HG03097 (cell line): ENCODE measurements around the gene TRIM3.
A peak's percentile ranks its signal among the peaks of the same experiment; 100 is the strongest.

Source experiments
- ATAC-seq: cut with Tn5 transposase; IDR thresholded peaks from one replicate; pipeline ENCODE4 v1.9.1; 2021; ENCODE audit not compliant: unreplicated experiment, low FRiP score

The TRIM3 gene

DNA sequence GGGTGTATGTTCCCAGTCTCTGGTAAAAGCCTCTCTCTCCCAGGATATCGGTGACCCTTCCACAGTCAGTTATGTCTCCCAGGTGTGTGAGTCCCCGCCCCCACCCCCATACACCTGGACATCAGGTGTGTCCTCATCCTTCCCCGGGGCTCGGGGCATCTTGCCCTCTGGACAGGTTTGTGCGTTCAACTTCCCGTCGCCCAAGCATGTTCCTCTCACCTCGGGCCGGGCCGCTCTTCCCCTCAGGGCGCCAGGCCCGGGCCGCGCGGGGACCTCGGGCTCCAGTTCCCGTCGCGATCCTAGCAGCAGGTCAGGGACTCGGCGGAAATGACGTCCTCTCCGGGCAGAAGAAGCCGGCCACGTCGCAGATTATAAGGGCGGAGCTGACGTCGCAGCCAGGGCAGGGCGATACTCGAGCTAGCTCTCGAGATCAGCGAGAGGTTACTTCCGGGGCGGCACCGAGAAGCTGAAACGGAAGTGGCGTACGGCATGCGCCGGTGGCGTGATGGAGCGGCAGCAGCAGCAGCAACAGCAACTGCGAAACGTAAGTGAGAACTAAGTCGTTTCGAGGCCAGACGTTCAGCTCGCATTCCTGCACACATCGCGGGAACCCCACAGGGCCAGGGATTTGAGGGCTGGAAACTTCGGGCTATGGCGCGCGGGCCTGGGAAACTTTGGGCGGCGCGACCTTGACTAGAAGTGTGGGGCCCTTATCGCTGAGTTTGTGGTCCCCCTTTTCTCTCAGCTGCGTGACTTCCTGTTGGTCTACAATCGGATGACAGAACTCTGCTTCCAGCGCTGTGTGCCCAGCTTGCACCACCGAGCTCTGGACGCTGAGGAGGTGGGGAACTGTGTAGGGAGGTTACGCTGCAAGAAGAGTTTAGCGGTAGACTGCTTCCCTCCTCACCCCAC lies 7.5 kb upstream of the TRIM3 start, which contains the start of the genes ARFIP2 and TIMM10B:
Gene ARFIP2, minus strand, starts transcription at position 320 of the 912 bp plus-strand sequence. CDS start 910 bp downstream, outside the sequence.
Gene TIMM10B, plus strand, starts transcription at position 490 of the 912 bp plus-strand sequence. Its CDS starts 16 bp downstream, at position 506.
- ATAC-seq, result peak; percentile 99

DNA sequence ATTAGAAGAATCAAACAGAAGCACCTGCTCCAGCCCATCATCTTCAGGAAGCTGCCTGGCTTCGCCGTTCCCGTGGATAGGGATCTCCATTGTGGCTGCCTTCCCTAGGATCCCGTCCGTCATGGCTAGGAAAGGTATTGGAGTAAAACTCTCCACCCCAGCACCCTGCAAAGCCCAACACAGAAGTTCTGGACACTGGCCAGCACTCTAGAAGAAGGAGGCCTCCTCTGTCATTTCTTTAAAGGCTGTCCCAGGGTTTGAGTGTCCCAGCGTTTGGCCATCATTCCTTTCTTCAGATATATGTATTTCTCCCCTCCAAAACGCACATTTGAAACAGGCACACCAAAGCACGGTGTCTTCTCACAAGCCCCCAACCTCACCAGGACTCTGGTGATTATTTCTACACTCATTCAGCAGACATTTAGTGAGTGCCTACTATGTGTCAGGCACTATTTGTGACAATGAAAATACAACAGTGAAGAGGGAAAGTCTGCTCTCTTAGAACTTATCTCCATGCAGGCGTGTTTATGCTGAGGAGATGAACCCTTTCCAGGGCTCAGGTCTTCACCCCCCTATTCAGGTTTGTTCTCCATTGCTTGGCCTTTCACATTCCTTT lies 6.7 kb upstream of the TRIM3 start:
- ATAC-seq, result no peak

DNA sequence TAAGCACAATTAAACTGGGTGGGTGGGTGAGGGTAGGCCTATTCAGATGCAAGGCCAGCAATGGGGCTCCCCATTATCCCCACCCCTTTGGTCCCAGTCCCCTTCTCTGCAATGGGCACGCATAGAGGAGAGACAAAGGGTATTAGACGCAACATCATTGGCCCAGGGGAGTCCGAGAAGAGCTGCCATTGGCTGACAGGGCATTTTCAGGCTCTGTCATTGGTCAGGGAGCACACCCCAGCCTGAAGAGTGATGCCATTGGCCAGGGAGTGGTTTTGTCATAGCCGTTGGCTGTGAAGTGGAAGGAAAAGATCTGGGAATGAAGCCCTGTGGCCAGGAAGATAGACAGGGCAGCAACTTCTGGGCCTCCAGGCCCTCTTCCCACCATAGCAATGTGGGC lies 2.8 kb upstream of the TRIM3 start:
- no peak for ATAC-seq

DNA sequence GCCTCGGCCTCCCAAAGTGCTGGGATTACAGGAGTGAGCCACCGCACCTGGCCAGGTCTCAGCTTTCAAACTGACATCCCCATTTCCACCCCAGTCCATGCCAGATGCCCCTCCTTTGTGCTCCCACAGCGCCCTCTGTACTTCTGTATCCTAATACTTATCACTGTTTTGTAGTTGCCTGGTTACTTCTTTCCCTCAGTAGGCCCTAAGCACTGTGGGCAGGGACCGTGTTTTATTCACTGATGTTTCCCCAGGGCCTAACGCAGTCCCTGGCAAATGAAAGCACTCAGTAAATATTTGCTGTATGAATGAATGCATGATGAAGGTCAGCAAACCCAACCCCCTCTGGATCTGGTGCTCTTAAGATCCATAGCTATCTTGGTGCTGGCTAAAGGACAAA lies 2.2 kb upstream of the TRIM3 start:
- no peak for ATAC-seq

DNA sequence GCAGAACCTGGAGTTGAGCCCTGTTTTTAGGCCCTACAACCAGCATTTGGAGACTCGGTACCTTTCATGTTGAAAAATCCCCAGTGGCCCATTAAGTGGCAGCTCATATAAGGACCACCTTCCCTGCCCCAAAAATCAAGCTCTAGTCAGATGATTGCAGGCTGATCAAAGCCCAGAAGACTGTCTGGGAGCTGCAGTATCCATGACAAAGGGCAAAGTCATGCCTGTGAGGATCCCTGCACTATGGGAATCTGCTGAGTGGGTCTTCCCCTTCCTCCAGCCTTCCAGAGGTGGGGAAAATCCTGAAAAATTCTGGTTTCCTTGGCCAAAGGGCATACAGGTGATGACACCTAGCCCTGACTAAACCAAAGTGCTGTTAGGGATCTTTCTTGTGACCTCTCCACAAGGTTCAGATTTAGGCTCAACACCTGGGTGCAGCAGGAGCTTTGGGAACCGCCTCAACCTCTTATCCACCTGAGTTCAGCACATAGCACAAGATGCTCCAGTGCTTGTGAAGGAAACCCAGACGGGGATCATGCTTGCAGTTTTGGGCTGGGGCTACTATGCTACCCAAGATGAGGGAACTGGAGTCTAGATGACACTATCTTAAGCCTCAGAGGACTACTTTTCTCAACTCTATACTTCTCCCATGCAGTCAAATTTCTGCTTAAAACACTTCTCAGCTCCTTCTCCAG lies 1.2 kb upstream of the TRIM3 start:
- ATAC-seq, result no peak

DNA sequence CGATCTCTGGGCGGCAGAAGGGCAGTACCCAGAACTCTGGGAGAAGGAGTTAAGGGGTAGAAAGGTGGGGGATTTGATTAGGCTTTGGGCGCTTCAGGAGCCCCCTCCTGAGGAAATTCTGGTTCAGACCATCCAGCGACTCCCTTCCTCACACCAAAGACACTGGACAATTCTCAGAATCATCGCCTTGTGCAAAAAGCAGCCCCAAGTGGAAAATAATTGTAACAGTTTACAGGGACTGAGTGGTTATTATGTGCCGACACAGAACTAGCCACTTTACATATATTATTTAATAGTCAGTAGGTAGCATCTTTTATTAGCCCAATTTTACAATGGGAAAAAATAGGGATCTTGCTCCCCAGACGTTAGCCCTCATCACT lies 662 bp upstream of the TRIM3 start:
- ATAC-seq, result no peak

DNA sequence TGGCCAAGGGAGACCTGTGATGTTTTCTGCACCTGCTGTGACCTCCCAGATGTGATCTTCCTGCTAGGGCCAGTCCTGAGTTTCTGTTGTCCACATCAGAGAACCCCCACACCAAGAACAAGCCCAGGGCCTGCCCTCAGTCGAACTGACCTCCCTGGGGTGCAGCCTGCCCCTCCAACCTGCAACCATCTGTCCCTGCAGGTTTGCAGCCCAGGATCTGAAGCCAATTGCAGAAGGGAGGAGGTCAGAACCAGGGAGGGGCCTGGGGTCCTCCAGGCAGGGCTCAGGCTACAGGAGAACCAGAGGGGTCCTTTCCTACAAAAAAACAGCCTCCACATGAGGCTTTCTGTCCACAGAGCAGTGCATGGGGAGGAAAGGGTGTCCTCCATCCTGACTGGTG lies 807 bp downstream of the TRIM3 start:
- no peak for ATAC-seq

DNA sequence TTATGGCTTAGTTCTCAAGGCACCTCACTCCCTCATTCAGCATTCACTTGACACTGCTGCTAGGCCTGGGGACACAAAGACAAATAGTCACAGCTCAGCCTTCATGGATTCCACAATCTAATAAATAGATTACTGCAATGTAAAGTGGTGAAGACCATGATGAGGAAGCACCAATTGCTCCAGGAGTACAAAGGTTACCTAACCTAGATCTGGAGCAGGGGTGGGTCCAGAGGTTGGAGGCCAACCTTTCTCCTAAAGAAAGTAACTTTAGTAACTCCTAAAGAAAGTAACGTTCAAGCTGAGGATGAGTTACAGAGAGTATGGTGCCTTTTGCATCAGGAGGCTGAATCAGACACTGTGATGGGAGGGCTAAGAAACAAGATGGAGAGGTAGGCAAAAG lies 4.1 kb downstream of the TRIM3 start:
- ATAC-seq, result no peak

DNA sequence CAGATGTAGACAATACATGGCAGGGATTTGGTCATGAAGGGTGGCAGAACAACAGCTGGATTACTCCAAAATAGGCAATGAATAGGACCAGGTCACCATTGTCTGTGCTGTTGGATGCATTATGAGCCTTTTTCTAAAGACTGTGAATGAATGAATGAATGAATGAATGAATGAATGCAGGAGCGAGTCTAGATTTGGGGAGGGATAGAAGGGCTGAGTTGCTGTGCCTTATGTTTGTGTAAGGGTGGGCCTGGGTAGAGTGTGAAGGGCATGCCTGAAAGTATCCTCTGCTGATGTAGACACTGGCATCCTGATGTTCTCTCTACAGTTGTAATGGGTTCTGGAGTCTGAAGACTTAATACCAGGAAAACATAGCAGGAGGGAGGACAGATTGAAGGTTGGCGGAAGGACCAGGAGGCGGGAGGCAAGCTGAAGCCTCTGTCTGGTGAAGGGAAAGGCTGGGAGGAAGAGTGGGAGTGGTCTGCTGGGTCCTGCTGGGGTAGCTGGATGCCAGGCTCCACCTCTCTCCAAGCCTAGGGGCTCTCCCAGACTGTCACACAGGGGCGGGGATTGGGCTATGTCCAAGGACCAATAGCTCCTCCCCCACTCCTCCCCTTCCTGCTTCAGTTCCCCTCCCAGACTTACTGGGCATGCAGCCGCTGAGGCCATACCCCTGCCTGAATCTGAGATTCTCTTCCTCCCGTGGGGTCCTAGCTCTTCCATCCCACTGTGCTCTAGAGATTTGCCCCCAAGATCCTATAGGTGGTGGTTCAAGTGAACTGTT lies 4.8 kb downstream of the TRIM3 start:
- no peak for ATAC-seq

DNA sequence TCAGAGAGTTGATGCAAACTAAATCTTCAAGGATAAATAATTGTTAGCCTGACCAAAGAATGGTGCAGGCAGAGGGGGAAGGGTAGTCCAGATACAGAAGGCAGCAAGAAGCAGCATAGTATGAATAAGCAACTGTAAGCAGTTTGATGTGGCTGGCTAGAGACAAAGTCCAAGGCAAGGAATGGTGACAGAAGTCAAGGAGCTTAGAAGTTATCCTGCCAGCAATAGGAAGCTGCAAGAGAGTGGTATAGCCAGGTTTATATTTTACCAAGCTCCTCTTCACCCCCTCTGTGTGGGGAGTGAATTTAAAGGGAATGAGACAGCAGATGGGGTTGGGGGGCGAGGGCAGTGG lies 14.7 kb downstream of the TRIM3 start:
- ATAC-seq, result no peak

DNA sequence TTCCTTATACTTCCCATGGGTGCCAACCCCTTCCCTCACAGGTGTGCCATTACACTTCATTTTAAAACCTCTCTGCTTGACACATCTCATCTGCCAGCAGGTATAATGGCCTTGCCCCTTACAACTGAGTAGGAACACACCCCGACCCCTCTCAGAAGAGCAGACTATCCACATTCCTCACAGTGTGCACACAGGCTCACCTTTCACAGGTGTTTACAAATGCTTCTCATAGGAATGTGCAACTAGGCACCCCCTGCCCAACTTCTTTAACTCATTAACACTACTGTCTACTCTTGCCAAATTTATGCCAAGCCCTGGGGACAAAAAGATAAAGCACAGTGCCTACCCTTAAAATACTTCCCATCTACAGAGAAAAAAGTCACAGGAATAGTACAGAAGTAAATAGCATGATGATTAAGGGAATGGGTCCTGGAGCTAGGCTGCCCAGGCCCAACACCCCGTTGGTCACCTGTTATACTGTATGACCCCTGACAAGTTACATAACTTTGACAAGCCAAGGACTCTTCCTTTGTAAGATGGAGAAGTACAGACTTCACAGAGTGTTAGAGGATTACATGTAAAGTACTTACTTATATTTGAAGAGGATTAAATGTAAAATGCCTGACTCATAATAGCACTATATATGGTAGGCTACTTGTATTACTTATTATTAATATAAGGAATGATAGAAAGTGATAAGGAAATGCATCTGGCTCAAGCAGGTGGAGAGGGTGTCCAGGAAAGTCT lies 15.2 kb downstream of the TRIM3 start:
- no peak for ATAC-seq

DNA sequence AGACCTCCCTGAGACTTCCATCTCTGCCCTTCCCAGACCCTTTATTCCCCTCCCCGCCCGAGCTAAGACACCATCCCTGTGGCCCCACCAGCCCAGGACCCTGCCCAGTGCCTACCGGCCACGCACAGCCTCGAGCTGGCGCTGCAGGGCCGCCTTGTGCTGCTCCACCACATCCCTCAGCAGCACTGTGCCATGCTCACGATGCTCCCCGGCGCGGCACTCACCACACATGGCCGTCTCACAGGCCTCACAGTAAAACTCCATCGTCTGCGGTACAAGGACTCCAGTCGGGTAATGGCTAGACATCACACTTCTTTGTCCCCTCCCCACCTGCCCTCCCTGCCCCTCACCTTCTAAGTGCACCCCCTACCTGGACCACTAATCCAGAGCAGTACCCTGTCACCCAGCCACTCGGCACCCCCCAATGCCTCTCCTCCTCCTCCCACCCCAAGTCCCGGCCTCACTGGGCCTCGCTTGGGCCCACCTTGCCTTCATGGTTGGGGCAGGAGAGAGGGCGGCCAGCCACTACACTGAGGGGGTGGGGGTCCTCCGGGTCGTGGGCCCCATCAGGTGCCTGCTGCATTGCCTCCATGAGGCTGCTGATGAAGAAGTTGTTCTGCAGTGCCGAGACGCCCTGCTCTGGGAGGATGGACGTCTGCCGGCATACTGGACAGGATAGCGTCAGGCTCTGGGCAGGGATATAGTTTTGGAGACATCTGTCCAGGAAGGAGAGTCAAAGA lies 16.0 kb downstream of the TRIM3 start:
- no peak for ATAC-seq

DNA sequence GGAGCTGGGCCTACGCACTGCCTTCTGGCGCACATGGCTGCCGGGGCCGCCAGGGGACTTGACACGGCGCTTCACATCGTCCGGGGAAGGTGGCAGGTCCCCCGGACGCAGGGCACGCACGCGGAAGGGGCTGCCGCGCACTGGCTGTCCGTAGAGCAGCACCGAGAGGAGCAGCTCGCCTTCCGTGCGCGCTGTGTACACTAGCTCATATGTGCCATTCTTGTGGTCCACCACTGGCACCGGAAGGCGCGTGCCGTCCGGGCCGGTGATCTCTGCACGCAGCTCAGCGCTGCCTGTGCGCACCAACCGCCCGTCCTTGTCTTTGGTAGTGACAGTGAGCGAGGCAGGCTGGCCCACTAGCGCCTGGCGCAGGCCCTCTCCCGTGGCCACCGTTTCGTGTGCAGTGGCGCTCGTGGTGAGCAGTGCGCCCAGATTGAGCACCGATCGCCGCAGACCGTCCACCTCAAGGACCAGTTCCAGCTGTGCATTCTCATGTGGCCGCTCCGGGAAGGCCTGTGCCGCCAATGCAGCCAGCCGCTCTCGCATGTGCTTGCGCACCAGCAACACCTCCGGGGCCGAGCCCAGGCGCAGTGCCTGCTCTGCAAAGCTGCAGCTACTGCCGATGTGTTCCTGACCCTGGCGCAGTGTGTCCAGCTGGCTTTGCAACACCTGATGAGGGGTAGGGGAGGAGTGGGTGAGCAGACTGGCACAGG lies 17.2 kb downstream of the TRIM3 start:
- ATAC-seq, result no peak

DNA sequence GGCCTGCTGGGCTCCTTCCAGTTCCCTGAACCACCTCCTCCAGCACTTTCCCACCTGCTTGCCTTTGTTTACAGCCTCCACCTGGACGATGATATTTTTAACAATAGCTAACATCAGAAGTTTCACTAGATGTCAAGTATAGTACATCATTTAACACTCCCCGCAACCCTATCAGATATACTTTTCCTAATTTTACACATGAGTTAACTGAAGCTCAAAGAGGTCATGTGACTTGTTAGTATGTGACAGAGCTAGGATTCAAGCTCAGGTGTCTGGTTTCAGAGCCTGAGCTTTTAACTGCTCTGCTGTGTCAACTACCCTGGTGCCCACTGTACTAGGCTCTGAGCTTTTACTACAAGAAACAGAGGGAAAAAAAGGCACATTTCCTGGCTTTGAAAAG lies 18.7 kb downstream of the TRIM3 start:
- ATAC-seq, result no peak

DNA sequence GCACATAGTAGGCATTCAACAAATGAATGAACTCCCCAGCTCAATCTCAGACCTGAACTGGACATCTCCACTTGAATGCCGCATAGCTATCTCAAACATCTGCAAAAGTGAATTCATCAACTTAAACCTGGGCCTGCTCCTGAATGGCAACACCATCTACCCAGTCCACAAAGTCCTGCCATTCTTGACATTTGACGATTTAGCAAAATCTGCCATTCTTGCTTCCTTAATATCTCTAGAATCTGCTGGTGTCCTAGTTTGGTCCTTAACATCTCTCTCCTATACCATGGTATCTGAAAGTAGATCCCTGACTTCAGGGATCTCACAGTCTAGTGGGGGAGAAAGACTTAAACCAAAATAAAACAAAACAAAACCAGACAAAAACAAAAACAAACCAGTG lies 20.6 kb downstream of the TRIM3 start:
- no peak for ATAC-seq

DNA sequence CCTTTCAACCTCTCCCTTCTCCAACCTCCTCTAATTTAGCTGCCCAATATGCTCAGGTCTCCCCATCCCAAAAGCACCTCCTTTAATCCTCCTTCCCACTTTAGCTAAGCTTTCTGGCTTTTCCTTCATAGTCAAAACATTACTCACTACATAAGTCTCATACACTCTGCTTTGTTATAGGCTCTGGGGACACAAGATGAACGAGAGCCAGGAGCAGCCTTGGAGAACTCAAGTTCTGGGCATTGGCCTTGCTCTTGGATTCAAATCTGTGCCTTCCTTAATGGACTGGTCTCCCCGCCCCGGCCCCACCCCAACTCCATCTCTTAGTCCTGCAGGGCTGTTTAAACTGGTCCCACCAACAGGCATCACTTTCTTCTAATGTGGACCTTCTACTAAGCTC lies 21.5 kb downstream of the TRIM3 start:
- no peak for ATAC-seq

DNA sequence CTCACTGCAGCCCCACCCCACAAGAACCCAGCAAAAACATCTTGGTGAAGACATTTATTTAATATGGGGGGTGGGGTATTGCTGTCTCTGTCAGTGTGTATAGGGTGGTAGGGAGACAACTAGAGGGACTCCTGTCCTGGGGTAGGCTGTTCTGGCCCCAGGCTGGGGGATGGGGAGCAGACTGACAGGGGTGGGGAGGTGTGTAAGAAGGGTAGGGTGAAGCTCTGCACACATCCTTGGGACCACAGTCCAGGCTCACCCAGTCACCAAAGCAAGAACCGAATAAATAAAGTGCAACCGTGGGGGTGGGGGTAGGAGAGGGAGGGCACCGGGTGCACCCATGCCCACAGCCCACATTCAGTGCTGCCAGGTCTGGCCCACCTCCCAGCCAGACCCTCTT lies 25.2 kb downstream of the TRIM3 start:
- ATAC-seq, result no peak

DNA sequence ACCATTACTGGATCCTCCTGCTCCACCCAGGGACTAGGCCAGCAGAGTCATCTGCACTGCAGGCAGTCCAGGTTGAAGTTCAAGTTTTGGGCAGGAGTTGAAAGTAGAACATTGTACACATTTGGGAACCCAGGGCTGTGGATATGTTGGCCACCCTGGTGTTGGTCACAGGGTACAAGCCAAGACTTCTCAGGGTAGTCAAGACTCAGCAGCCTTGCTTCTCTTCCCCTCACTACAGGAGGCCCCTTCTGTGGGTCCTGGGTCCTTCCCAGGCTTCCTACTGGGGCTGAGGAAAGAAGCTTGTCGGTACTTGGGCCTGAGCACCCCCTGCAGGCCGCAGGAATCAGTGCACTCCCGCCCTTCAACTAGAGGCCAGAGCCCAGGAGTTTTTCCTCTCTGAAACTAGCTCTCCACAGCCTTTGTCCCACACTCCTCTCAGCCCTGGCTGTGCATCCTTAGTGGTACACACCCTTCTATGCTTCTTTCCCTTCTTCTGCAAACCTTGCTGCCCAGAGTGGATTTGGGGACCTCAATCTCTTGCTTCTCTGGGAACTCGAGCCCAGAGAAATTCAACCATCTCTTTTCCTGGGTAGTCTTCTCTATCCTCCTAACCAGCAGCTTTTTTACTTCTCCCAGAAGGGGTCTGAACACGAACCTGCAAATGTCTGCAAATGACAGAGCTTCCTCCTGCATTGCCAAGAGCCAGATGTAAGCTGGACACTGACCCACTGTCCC lies 30.3 kb downstream of the TRIM3 start:
- ATAC-seq, result no peak
